ENCODE data around the gene HADH.
"Not testable (repeated sequence)": the region's sequence is repeated elsewhere in the genome, so short reads cannot be mapped to it uniquely, and the experiment has no call there.

The HADH gene

GRCh38 chr4:108031427-108032083 is 41.9 kb downstream of the HADH start:
- no peak for DNase-seq (ENCODE audit: low spot score)

DNA sequence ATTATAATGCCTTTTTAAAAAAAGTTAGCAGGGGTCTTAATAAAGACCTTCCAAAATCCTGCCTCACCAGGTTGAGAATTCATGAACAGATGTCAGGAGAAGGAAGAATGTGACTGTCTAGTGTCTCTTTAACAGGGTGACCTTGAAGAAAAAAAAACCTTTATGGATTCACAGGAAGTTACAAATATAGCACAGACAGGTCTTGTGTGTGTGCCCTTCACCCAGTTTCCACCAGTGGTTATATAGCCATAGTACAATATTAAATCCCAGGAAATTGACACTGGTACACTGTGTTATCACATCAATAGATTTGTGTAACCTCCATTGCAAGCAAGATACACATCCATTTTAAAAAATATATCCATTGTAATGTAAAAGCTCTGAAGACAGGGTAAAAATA is 43.7 kb downstream of the HADH start:
- DNase-seq (ENCODE audit: low spot score): no peak

DNA sequence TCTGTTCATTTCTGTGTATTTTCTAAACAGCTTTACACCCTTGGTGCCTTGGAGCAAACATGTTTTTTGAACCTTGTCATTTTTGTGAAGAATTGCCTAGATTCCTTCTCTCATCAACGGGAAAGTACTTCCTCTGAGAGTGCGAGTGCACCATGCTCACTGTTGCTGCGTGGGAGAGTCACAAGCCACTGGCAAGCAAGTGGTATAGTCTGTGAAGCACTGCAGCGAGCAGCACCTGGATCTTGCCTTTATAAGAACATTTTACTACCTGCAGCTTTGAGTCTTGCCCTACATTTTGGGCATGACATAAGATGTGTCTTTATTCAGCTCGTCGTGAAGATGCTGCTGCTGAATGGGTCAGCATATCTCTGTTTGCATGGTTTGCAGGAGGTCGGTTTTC is 44.9 kb downstream of the HADH start:
- DNase-seq (ENCODE audit: low spot score): no peak

GRCh38 chr4:108035691-108036090 is 46.0 kb downstream of the HADH start:
- no peak for DNase-seq (ENCODE audit: low spot score)

DNA sequence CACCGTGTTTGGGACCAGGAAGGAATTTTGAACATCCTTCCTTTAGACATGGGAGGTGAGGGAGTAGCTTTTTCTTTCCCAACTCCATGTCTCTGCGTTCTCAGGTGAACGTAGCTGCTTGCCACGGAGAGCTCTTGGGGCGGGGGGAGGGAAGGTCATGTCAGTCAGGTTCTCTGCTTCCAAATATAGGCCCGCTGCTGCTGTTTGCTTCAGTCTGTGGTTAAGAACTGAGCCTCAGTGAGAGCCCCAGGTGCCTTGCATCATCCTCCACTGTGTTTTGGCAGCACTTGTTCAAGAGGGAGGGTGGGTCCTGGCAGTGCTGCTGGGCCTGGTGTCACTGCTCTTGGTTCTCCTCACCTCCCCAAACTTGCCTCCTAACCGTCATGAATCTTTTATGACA is 46.5 kb downstream of the HADH start:
- no peak for DNase-seq (ENCODE audit: low spot score)

GRCh38 chr4:108037884-108038283 is 48.2 kb downstream of the HADH start:
- no peak for DNase-seq (ENCODE audit: low spot score)

- no peak for DNase-seq (ENCODE audit: low spot score)
These were observed 53.2 kb downstream of the HADH start for GRCh38 chr4:108042927-108043326.

- no peak for DNase-seq (ENCODE audit: low spot score)
These were observed 53.8 kb downstream of the HADH start for GRCh38 chr4:108043526-108043925.

GRCh38 chr4:108044951-108045686 is 55.4 kb downstream of the HADH start:
- DNase-seq (ENCODE audit: low spot score): peak; percentile 4

GRCh38 chr4:108045687-108046024 is 56.0 kb downstream of the HADH start:
- DNase-seq (ENCODE audit: low spot score): no peak

DNA sequence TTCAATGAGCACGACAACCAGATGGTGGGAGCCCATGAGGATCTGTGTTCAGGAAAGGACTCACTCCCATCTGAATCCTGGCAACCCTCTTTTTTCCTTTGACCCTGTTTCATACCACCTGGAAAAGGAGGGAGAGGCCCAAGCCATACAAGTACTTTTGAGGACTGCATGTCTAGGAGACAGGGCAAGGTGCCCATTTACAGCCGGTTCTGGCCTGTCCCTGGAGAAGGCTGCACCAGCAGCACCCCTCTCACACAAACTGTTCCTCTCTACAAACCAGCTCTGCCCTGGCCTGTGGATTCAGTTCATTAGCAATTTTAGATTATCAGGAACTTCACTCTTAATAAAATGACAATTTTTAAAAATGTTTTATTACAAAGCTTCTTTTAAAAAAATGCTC is 57.5 kb downstream of the HADH start:
- no peak for DNase-seq (ENCODE audit: low spot score)

GRCh38 chr4:108048157-108048556 is 58.5 kb downstream of the HADH start:
- DNase-seq (ENCODE audit: low spot score): no peak

GRCh38 chr4:108048997-108049396 is 59.3 kb downstream of the HADH start:
- DNase-seq (ENCODE audit: low spot score): no peak

- DNase-seq (ENCODE audit: low spot score): no peak
These were observed 59.7 kb downstream of the HADH start for GRCh38 chr4:108049406-108049805.

- DNase-seq (ENCODE audit: low spot score): not testable (repeated sequence)
These were observed 60.8 kb downstream of the HADH start for GRCh38 chr4:108050166-108051111.

DNA sequence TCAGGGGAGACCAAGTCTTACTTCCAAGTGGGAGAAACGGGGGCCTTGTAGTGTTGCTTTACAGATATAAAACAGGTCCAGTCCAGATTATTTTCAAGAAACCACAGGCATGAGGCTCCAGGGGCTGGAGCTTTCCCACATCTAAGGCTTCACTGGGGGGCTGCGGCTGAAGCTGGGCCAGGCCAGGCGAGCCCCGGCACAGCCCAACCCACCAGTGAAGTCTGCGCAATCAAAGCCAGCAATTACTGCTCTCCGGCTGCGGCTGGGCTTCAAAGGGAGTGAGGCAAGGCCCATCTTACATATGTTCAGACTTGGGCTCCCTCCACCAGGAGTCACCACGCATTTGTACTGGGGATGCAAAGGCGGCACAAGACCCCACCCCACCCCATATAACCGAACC is 61.7 kb downstream of the HADH start:
- DNase-seq (ENCODE audit: low spot score): no peak

DNA sequence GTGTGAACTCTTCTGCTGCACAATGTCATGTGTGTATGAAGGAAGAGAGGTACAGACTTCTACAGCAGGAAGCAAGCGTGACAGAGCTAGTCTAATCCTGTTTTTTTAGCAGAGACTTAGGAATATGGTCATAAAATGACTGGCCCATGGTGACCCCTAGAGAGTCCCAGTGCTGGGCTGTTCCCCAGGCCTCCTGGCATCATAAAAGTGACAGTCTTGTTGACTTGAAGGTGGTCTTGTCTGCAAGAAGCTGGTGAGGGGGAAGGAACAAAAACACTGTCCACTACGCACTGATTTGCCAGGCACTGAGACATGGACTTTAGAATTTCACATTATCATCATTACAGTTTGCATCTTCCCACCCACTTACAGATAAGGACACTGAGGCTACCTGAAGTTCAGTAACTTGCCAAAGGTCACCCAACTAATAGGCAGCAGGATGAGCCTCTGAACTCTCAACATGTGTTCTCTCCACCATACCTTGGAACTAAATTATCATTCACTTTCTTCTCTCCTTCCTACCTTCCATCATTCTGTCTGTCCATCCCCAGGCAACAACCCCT is 63.0 kb downstream of the HADH start:
- no peak for DNase-seq (ENCODE audit: low spot score)

DNA sequence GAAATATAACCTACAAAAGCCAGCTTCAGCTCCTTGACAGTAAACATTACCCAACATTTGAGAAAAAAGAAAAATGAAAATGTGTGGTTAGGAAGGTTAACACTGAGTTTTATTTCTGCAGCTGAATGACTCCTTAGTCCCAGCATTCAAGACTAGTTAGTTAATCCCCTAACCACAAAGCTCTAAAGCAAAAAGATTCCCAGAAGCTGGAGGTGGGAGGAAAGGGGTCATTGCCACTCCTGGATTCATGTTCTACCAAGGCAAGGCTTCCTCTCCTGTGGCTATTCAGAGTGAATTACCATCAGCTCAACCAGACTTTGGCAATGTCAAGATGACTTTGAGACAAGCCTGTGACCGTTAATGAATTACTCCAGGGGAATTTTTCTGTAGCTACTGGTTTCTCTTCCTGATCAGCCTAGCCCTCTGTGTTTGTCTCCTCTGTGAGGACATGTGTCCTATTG is 63.6 kb downstream of the HADH start:
- DNase-seq (ENCODE audit: low spot score): no peak

DNA sequence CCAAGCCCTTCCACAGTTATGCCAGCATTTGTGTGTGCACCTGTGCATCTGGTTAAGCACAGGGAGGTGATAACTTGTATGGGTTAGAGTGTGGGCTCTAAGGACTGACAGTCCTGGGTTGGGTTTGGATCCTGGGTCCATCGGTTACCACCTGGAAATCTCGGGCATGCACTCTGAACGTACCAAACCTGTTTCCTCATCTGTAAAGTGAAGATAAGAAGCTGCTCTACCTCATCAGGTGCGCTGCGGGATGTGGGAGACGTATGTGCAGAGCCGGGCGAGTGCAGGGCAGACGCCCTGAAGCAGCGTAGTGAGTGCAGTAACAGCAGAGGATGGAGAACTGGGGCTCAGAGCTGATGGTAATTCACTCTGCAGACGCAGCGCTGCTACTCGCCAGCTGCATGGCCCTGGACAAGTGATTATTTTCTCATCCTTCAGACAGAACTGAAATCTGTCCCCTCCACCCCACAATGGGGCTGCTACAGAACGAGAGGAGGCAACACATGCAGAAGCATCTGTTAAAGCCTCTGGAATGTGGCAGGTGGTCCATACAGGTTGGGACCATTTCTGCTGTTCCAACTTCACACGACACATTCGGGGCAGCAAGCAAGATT is 64.4 kb downstream of the HADH start:
- no peak for DNase-seq (ENCODE audit: low spot score)

DNA sequence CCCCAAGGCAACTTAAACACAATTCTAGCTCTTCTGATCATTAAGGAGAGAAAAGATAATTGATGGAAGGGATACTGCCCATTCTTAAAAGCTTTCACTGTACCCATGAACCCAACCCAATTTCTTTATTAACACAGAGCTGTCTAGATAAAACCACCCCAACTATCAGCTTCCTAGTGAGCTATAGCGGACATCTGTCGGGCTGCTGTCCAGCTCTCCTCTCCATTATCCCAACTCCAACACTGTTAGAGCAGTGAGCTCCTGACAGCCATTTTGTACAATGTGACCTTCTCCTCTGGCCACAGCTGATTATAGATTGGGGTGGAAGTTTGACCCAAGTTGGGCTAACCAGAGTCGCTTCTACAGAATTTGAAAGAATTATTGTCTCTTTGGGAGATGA is 66.1 kb downstream of the HADH start:
- no peak for DNase-seq (ENCODE audit: low spot score)

- no peak for DNase-seq (ENCODE audit: low spot score)
These were observed 66.7 kb downstream of the HADH start for GRCh38 chr4:108056418-108056817.
